Right lobe of liver (tissue), 4 donors: Measurements from ENCODE around the gene KCNIP3.

Source experiments
- POLR2A ChIP-seq: fragments of 450-650 bp; IDR thresholded peaks from one replicate; pipeline ENCODE4 v1.6.1; 2017; ENCODE audit warnings: antibody characterized with exemption, mild to moderate bottlenecking
- TF ChIP-seq, protein P1 (sequence below), 4 donors: fragments of 200-600 bp in 3 of 4; fragments of 450-650 bp in 1 of 4; IDR thresholded peaks; one replicate each; pipeline versions ENCODE4 v1.5.1 to v1.8.0; 2016 to 2022; ENCODE audit warnings: antibody characterized with exemption in 4 of 4, mild to moderate bottlenecking in 2 of 4
- donor health status: DM: no; HTN: no; CAD: no.
- donor health status: DM: no; HTN: no; CAD: no.
- donor health status: DM: no; HTN: yes; CAD: no.

- TF ChIP-seq, protein P1, sequence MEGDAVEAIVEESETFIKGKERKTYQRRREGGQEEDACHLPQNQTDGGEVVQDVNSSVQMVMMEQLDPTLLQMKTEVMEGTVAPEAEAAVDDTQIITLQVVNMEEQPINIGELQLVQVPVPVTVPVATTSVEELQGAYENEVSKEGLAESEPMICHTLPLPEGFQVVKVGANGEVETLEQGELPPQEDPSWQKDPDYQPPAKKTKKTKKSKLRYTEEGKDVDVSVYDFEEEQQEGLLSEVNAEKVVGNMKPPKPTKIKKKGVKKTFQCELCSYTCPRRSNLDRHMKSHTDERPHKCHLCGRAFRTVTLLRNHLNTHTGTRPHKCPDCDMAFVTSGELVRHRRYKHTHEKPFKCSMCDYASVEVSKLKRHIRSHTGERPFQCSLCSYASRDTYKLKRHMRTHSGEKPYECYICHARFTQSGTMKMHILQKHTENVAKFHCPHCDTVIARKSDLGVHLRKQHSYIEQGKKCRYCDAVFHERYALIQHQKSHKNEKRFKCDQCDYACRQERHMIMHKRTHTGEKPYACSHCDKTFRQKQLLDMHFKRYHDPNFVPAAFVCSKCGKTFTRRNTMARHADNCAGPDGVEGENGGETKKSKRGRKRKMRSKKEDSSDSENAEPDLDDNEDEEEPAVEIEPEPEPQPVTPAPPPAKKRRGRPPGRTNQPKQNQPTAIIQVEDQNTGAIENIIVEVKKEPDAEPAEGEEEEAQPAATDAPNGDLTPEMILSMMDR (IDR thresholded peaks at IDR 0.05): no peak
- TF ChIP-seq POLR2A: no peak
Observed at GRCh38 chr2:95311815-95312542, 14.8 kb downstream of the KCNIP3 start.
